Right ventricle myocardium superior (tissue), 1 donor: Measurements from ENCODE around the gene PSME2. TPM values are rescaled to one million over a fixed set of nuclear protein-coding genes. Genes with fewer than 3 reads are reported as not detected.

ENCODE experiments used
- ATAC-seq: fragments of 200-7000 bp; cut with Tn5 transposase; one replicate; pipeline ENCODE4 v1.9.1; 2020; ENCODE audit warnings: mild to moderate bottlenecking; ENCODE audit not compliant: poor library complexity
- DNase-seq: peaks from one replicate; pipeline ENCODE4 v3.0.0-alpha.2; 2020
- intact Hi-C: fragments of 100-400 bp; cut with DNase I; formaldehyde crosslinking; loops from one replicate; pipeline ENCODE4 v1.11.2; 2022
- total RNA-seq: library from RNA; stranded (reverse); fragmentation: NEBNext Ultra II Directional; extraction: Animal tissue kit (Norgen Biotek cat#: 25700); gene quantifications from one replicate; pipeline ENCODE4 v1.2.1, GENCODE V29; 2021
- donor health status: DM: no; HTN: yes; CAD: no; lungs with severe emphysema.

The PSME2 gene
- total RNA-seq, 1 donor from 2014 or later: 88.8 TPM

- ATAC-seq: no peak
- intact Hi-C loops: no loop called here
- no peak for DNase-seq
Measured at GRCh38 chr14:24160499-24160849, 14.1 kb upstream of the PSME2 start.

- ATAC-seq (no peak), DNase-seq (peak; percentile 39)
- intact Hi-C loops: no loop called here
Measured at GRCh38 chr14:24159777-24160498, 13.5 kb upstream of the PSME2 start.

- no peak for DNase-seq
- ATAC-seq: no peak
- intact Hi-C loops: no loop called here
Measured at GRCh38 chr14:24157331-24157730, 10.9 kb upstream of the PSME2 start.

GRCh38 chr14:24156840-24157239 is 10.4 kb upstream of the PSME2 start:
- intact Hi-C loops: no loop called here
- no peak for ATAC-seq
- no peak for DNase-seq

- no peak for DNase-seq
- ATAC-seq: no peak
- intact Hi-C loops: no loop called here
Measured at GRCh38 chr14:24155100-24155499, 8.7 kb upstream of the PSME2 start.

- no peak for ATAC-seq
- intact Hi-C loops: no loop called here
- no peak for DNase-seq
Measured at GRCh38 chr14:24151404-24152080, 5.1 kb upstream of the PSME2 start.

- intact Hi-C loops: no loop called here
- no peak for ATAC-seq
Measured at GRCh38 chr14:24150993-24151392, 4.6 kb upstream of the PSME2 start.

GRCh38 chr14:24150567-24150966 is 4.2 kb upstream of the PSME2 start:
- intact Hi-C loops: no loop called here
- ATAC-seq (no peak), DNase-seq (no peak)

More at GRCh38 chr14:24150993-24151392, 4.6 kb upstream of the PSME2 start:
- DNase-seq: no peak

GRCh38 chr14:24150061-24150460 is 3.7 kb upstream of the PSME2 start:
- intact Hi-C loops: no loop called here
- no peak for ATAC-seq
- no peak for DNase-seq

GRCh38 chr14:24149302-24149969 is 3.0 kb upstream of the PSME2 start:
- intact Hi-C loops: no loop called here
- DNase-seq (no peak), ATAC-seq (no peak)

- intact Hi-C loops: no loop called here
- DNase-seq: no peak
- ATAC-seq: no peak
Measured at GRCh38 chr14:24147761-24148428, 1.5 kb upstream of the PSME2 start.

- intact Hi-C loops: no loop called here
Measured at GRCh38 chr14:24146978-24147760, 759 bp upstream of the PSME2 start, which contains the start of gene RNF31. RNF31 (plus strand) TSS chr14:24147498; CDS start chr14:24147699, 201 bp downstream.

GRCh38 chr14:24145690-24146452 is 539 bp downstream of the PSME2 start:
- no peak for DNase-seq
- intact Hi-C loops: no loop called here
- ATAC-seq: no peak

More at GRCh38 chr14:24146978-24147760, 759 bp upstream of the PSME2 start, which contains the start of gene RNF31:
- peak; percentile 99 for DNase-seq
- ATAC-seq: peak; percentile 95

GRCh38 chr14:24145219-24145618 is 1.2 kb downstream of the PSME2 start:
- intact Hi-C loops: no loop called here
- ATAC-seq: no peak
- DNase-seq: no peak

GRCh38 chr14:24144451-24144850 is 2.0 kb downstream of the PSME2 start:
- intact Hi-C loops: no loop called here
- no peak for ATAC-seq

GRCh38 chr14:24143511-24143910 is 2.9 kb downstream of the PSME2 start:
- DNase-seq (no peak), ATAC-seq (no peak)
- intact Hi-C loops: no loop called here

More at GRCh38 chr14:24144451-24144850, 2.0 kb downstream of the PSME2 start:
- no peak for DNase-seq

GRCh38 chr14:24141097-24141880 is 5.1 kb downstream of the PSME2 start, which contains the start of gene EMC9:
EMC9 (minus strand) TSS chr14:24141591; CDS start chr14:24141304, 287 bp downstream.
- intact Hi-C loops: no loop called here
- DNase-seq (peak; percentile 100), ATAC-seq (peak; percentile 95)
